Activated gamma-delta T cell (primary cell): Measurements from ENCODE around the gene MIA2.
"Not testable (repeated sequence)": the region's sequence is repeated elsewhere in the genome, so short reads cannot be mapped to it uniquely, and the experiment has no call there.

Source experiments
- DNase-seq: peaks from one replicate; lab custom pipeline; 2025; lab: John Stamatoyannopoulos, UW

The MIA2 gene

DNA sequence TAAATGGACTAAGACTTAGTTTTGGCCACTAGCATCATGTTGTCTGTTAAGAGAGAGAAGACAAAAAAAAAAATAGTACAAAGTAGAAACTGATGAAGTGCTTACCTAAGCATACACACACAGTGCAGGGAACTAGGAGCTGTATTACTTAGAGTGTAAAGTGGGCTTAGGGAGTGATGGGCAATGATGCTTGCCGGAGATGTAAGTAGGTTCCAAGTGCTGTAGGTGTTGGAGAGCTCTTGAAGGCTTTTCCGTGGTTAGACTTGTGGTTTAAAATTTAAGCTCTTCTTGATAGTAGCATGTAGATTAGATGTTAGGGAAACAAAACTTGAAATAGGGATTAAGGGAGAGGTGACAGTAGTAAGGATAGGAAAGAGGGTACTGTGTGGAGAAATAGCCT lies 34.7 kb downstream of the MIA2 start:
- DNase-seq = no peak

DNA sequence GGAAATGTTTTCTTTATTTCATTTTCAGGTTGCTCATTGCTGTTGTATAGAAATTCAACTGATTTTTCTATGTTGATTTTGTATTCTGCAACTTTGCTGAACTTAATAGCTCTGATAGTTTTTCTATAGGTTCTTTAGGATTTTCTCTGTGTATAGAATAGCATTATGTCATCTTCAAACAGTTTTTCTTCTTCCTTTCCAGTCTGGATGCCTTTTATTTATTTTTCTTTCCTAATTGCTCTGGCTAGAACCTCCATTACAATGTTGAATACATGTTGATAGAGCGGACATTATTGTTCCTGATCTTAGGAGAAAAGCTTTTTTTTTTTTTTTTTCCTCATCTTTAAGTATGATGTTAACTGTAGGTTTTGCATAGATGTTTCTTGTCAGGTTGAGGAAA lies 39.2 kb downstream of the MIA2 start:
- no peak for DNase-seq

DNA sequence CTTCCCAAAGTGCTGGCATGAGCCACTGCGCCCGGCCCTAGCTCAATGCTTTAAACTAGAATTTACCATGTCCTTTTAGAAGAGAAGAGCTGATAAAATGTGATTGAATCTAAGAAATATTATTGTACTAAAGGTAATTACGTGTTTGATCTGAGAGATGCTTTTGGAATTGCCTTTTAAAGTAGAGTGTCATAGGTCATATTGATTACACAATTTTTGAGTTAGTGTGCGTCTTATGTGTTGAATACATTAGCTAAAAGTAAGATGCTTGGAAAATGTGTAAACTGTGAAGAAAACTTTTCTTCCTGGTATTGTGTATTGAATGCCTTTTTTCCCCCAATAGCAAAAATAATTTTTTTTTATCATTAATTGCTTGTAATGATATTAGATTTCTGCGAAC lies 41.7 kb downstream of the MIA2 start:
- DNase-seq = no peak

DNA sequence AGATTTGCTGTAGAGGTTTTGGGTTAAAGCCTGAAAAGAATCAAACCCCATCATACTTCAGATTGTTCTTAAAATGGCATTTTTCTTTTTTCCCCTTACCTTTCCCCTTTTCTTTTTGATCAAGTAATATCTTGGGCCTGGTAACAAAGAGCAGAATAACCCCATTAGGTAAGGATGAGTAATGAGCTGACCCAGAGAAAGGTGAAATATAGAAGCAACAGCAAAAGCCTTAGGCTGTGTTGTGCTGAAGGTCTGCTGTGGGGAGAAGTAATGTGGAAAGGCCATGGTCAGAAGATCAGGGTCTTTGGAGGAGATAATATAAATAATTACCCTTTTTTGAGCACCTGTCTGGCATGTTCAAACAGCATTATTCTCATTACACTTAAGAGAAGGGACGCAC lies 42.3 kb downstream of the MIA2 start:
- DNase-seq = no peak

GRCh38 chr14:39276579-39277114 lies 42.9 kb downstream of the MIA2 start:
- no peak for DNase-seq

- DNase-seq = no peak
Measured at GRCh38 chr14:39279515-39279914, 45.8 kb downstream of the MIA2 start.

DNA sequence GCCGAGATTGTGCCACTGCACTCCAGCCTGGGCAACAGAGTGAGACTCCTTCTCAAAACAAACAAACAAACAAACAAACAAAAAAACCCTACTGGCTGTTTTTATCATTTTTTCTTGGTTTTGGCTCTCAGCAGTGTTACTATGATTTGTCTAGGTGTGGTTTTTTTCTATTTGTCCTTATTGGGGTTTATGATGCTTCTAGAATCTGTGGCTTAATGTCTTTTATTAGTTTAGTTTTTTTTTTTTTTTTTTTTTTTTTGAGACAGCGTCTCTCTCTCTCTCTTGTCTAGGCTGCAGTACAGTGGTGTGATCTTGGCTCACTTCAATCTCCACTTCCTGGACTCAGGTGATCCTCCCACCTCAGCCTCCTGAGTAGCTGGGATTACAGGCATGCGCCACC lies 47.0 kb downstream of the MIA2 start:
- not testable (repeated sequence) for DNase-seq

- no peak for DNase-seq
Measured at GRCh38 chr14:39289523-39289922, 55.8 kb downstream of the MIA2 start.

GRCh38 chr14:39291701-39292100 lies 58.0 kb downstream of the MIA2 start:
- no peak for DNase-seq

- no peak for DNase-seq
Measured at GRCh38 chr14:39293629-39294028, 59.9 kb downstream of the MIA2 start.

- DNase-seq = not testable (repeated sequence)
Measured at GRCh38 chr14:39300389-39300788, 66.7 kb downstream of the MIA2 start.

DNA sequence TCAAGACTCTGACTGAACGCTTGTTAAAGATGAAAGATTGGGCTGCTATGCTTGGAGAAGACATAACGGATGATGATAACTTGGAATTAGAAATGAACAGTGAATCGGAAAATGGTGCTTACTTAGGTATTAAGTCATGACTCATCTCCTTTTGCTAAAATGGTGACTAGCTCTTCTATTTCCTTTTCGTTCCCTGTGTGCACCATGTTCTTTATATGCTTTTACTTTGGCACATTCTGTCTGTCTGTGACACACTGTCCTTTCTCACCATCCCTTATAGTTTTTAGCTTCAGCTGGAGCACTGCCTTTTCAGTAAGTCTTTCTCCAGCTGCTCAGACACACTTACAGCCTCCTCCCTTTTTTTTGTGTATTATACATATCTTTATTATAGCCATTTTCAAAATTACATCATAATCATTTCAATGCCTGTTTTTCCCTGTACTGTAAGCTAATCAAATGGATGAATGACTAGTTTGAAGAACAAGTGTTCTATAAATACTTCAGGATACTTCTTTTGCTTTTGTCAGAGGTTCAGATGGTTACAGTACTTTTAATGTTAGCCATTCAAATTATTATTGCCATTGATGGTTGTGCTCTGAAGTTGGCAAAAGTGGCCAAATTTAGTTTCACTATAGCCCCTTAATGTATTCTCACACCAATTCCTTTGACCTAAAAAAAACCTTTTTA lies 68.6 kb downstream of the MIA2 start:
- DNase-seq = no peak

DNA sequence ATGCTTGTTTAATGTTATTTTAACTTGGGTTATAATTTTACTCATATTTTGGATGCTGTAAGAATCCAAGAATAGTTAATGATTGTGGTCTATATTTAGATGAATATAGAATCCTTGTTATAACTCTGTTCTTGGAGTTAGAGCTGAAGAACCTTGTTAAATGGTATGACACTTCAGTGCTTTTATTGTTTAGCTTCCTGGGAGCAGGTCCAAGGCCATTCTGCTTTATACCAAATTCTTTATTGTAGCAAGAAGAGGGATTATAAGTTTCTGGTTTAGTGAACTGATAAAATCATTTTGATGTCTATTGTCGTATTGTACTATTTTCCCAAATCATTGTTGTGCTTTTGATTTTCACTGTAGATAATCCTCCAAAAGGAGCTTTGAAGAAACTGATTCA lies 69.4 kb downstream of the MIA2 start:
- DNase-seq = no peak

- DNase-seq = no peak
Measured at GRCh38 chr14:39307815-39308214, 74.1 kb downstream of the MIA2 start.

DNA sequence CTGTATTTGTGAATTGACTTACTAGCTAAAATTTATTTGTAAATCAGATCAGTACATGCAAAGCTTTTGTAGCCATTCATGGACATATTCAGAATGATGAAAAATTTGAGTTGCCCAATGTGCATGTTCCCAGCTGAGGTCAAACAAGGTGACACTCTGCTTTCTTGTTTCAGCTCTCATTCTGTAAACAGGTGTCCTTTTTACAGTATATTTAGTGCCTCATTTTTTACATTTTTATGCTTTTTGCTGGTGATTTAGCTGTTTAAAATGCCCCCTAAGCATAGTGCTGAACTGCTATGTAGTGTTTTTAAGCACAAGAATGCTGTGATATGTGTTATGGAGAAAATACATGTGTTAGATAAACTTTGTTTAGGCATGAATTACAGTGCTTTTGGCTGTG lies 76.3 kb downstream of the MIA2 start:
- DNase-seq = no peak

GRCh38 chr14:39315859-39316444 lies 82.2 kb downstream of the MIA2 start:
- no peak for DNase-seq

GRCh38 chr14:39316830-39317553 lies 83.3 kb downstream of the MIA2 start:
- DNase-seq = no peak

DNA sequence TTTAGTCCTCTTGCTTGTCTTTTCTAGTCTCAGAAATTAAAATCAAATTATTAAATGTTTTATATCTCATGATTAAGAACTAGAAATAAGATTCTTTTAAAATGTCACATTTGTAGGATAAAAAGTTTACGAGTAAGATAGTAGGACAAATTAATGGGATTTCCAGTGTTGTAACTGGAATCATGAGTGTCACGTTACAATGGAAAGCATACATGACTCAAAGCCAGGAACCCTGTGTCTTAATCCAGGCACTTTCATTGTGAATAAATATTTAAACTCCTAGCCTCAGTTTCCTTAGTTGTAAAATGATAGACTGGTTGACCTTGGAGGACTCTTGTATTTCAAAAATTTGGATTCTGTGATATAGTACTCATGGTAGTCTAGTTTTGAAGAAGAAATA lies 84.9 kb downstream of the MIA2 start:
- no peak for DNase-seq

DNA sequence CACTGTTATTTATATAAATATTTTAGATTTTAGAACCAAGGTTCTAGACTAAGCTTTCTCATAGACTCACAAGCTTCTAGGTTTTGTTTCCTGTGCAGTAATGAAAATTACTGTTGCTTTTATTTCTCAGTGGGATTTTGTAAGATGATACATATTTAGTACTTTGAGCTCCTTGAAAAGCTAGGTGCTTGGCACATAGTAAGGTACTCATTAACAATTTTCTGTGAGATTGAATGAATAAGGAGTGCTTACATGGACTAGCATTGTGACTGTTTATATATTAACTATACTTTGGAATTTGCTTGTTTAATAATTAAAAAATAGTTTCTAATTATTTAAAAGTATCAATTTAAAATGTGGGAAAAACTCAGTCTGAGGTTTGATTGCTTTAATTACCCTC lies 85.7 kb downstream of the MIA2 start:
- no peak for DNase-seq

DNA sequence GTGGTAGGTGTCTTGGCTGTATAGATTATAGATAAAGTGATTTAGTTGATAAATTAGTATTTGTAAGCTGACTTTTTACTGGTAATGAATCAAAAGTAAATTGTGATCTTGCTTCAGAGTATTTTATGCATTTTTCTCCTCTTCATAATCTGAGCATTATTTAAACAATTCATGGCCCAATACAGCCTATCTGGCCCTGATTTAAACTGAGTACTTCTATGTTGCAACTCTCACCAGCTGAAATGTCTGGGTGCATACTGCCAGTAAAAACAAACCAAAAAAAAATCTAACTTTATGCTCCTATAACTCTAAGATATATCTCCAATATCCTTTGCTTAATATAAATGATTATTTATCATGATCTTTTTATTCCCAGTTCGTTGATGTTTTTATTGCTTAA lies 86.6 kb downstream of the MIA2 start:
- DNase-seq = no peak

- no peak for DNase-seq
Measured at GRCh38 chr14:39322807-39323206, 89.1 kb downstream of the MIA2 start.

DNA sequence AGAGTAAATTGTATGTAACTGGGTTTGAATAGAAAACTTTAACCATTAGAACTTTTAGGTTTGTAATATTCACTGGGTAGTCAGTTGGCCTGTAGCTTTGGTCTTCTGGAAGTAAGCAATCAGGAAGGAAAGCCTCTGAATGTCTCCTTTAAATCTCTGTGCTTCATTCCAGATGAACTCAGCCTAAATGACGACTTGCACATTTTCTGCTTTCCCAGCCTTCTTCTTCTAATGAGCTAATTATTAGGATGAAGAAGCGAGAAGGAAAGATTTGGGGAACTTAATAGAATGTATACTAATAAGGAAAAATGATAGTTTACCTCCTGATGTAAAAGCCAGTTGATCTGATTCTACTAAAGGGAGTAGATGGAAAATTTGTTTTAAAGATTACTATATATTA lies 90.4 kb downstream of the MIA2 start:
- DNase-seq = no peak

DNA sequence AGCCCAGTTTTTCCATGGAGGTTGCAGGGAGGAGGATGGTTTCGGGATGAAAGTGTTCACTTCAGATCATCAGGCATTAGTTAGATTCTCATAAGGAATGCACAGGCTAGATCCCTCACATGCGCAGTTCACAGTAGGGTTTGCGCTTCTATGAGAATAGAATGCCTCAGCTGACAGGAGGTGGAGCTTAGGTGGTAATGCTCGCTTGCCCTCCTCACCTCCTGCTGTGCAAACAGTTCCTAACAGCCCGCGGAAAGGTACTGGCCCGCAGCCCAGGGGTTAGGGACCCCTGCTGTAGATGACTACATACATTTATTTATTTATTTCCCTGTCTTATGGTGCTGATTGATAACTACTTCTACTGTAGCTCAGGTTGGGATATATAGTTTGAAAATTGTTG lies 105.3 kb downstream of the MIA2 start:
- DNase-seq = no peak
